ENCODE data around the gene PTTG1.

DNA sequence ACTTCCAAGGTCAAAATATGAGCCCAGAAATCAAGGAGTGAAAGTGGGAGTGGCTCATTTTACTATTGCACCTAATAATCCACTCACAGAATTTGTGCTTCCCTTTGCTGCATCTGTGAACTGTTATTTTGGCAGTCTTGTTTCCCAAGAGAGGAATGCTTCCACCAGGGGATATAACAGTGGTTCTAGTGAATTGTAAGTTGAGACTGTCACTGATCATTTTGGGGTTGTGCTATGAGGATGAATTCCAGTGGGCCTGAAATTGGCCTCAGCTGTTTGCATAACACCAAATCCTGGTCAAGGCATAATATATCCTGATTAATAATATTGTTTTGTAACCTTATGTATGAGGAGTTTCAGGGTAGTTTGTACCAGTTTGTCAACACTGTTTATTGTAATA, 36.2 kb upstream of the PTTG1 start:
- TF ChIP-seq, protein P1, sequence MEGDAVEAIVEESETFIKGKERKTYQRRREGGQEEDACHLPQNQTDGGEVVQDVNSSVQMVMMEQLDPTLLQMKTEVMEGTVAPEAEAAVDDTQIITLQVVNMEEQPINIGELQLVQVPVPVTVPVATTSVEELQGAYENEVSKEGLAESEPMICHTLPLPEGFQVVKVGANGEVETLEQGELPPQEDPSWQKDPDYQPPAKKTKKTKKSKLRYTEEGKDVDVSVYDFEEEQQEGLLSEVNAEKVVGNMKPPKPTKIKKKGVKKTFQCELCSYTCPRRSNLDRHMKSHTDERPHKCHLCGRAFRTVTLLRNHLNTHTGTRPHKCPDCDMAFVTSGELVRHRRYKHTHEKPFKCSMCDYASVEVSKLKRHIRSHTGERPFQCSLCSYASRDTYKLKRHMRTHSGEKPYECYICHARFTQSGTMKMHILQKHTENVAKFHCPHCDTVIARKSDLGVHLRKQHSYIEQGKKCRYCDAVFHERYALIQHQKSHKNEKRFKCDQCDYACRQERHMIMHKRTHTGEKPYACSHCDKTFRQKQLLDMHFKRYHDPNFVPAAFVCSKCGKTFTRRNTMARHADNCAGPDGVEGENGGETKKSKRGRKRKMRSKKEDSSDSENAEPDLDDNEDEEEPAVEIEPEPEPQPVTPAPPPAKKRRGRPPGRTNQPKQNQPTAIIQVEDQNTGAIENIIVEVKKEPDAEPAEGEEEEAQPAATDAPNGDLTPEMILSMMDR (IDR thresholded peaks at IDR 0.05; ENCODE audit: low read depth, low read length) = no peak
- no peak for TF ChIP-seq POLR2A (IDR thresholded peaks at IDR 0.05; ENCODE audit: extremely low read depth, insufficient read length)

Data from NB4 (cell line).